Effector memory CD8-positive, alpha-beta T cell (primary cell): ENCODE results near the gene SLC26A9.

Experiments
- ATAC-seq: fragments of 150-1000 bp; cut with Tn5 transposase; replicated peaks from 2 replicates; pipeline ENCODE4 v1.10.0; 2021; ENCODE audit warnings: mild to moderate bottlenecking, moderate library complexity
- DNase-seq, 3 experiments: peaks; one replicate each; pipeline ENCODE4 v3.0.0; 2021
- H3K27ac Mint-ChIP-seq, 2 donors: one replicate each; pipeline ENCODE4 v1.8.0; 2022; ENCODE audit warnings: mild to moderate bottlenecking in 2 of 2, mixed read lengths in 2 of 2, moderate library complexity in 2 of 2
- H3K27me3 Mint-ChIP-seq, 2 donors: one replicate each; pipeline ENCODE4 v1.8.0; 2022; ENCODE audit warnings: mixed read lengths in 2 of 2
- H3K36me3 Mint-ChIP-seq: one replicate; pipeline ENCODE4 v1.8.0; 2022; ENCODE audit warnings: mild to moderate bottlenecking, moderate library complexity, mixed read lengths; ENCODE audit not compliant: insufficient read depth
- H3K4me1 Mint-ChIP-seq, 2 donors: one replicate each; pipeline ENCODE4 v1.8.0; 2022; ENCODE audit warnings: low read depth in 2 of 2, mixed read lengths in 2 of 2
- H3K4me3 Mint-ChIP-seq, 2 donors: one replicate each; pipeline ENCODE4 v1.8.0; 2022; ENCODE audit warnings: mild to moderate bottlenecking in 2 of 2, mixed read lengths in 2 of 2, moderate library complexity in 2 of 2
- H3K9me3 Mint-ChIP-seq, 2 donors: one replicate each; pipeline ENCODE4 v1.8.0; 2022; ENCODE audit warnings: mixed read lengths in 2 of 2

SLC26A9 gene

GRCh38 chr1:205979301-205979700 is 36.0 kb upstream of the SLC26A9 start:
- ATAC-seq = no peak
- H3K27ac Mint-ChIP-seq = peak overlapping the region in 1 of 2 donors; percentile 37
- H3K27me3 Mint-ChIP-seq = no peaks in the 10 kb centered on the region
- no peak for DNase-seq
- no peak overlapping the region for H3K4me3 Mint-ChIP-seq
- no peaks in the 10 kb centered on the region for H3K9me3 Mint-ChIP-seq
- peaks cover 6% of the 10 kb centered on the region for H3K36me3 Mint-ChIP-seq
- H3K4me1 Mint-ChIP-seq = no peaks in the 10 kb centered on the region

GRCh38 chr1:205978676-205979075 is 35.4 kb upstream of the SLC26A9 start:
- DNase-seq (no peak), ATAC-seq (no peak)
- H3K9me3 Mint-ChIP-seq = no peaks in the 10 kb centered on the region
- no peak overlapping the region for H3K4me3 Mint-ChIP-seq
- no peaks in the 10 kb centered on the region for H3K4me1 Mint-ChIP-seq
- peaks cover 6% of the 10 kb centered on the region for H3K36me3 Mint-ChIP-seq
- H3K27me3 Mint-ChIP-seq = no peaks in the 10 kb centered on the region
- H3K27ac Mint-ChIP-seq = no peak overlapping the region

- no peaks in the 10 kb centered on the region for H3K9me3 Mint-ChIP-seq
- H3K27me3 Mint-ChIP-seq = no peaks in the 10 kb centered on the region
- H3K27ac Mint-ChIP-seq = no peak overlapping the region
- peaks cover 6% of the 10 kb centered on the region for H3K36me3 Mint-ChIP-seq
- DNase-seq (peak; percentile 67 to 72 (median 68)), ATAC-seq (peak; percentile 83)
- H3K4me3 Mint-ChIP-seq = no peak overlapping the region
- H3K4me1 Mint-ChIP-seq = no peaks in the 10 kb centered on the region
Measured at GRCh38 chr1:205977402-205978014, 34.3 kb upstream of the SLC26A9 start.

- Mint-ChIP-seq H3K36me3 (peaks cover 6% of the 10 kb centered on the region), H3K4me1 (no peaks in the 10 kb centered on the region), H3K27me3 (no peaks in the 10 kb centered on the region), H3K9me3 (no peaks in the 10 kb centered on the region), H3K27ac (no peak overlapping the region), H3K4me3 (no peak overlapping the region)
- no peak for DNase-seq
- ATAC-seq = no peak
Measured at GRCh38 chr1:205976708-205977401, 33.6 kb upstream of the SLC26A9 start.

GRCh38 chr1:205976036-205976435 is 32.8 kb upstream of the SLC26A9 start:
- DNase-seq = no peak
- no peaks in the 10 kb centered on the region for H3K9me3 Mint-ChIP-seq
- peaks cover 6% of the 10 kb centered on the region for H3K36me3 Mint-ChIP-seq
- no peak for ATAC-seq
- no peak overlapping the region for H3K27ac Mint-ChIP-seq
- H3K4me3 Mint-ChIP-seq = no peak overlapping the region
- no peaks in the 10 kb centered on the region for H3K27me3 Mint-ChIP-seq
- H3K4me1 Mint-ChIP-seq = no peaks in the 10 kb centered on the region

- H3K9me3 Mint-ChIP-seq = no peaks in the 10 kb centered on the region
- peaks cover 6% of the 10 kb centered on the region for H3K36me3 Mint-ChIP-seq
- DNase-seq = no peak
- ATAC-seq = no peak
- H3K27ac Mint-ChIP-seq = no peak overlapping the region
- no peak overlapping the region for H3K4me3 Mint-ChIP-seq
- H3K27me3 Mint-ChIP-seq = no peaks in the 10 kb centered on the region
- no peaks in the 10 kb centered on the region for H3K4me1 Mint-ChIP-seq
Measured at GRCh38 chr1:205975387-205975998, 32.2 kb upstream of the SLC26A9 start.

GRCh38 chr1:205974712-205975111 is 31.5 kb upstream of the SLC26A9 start:
- Mint-ChIP-seq H3K4me3 (no peak overlapping the region), H3K27me3 (no peaks in the 10 kb centered on the region), H3K9me3 (no peaks in the 10 kb centered on the region), H3K4me1 (no peaks in the 10 kb centered on the region), H3K36me3 (peaks cover 6% of the 10 kb centered on the region), H3K27ac (no peak overlapping the region)
- ATAC-seq = no peak
- DNase-seq = no peak

- no peaks in the 10 kb centered on the region for H3K27me3 Mint-ChIP-seq
- DNase-seq (no peak), ATAC-seq (no peak)
- H3K27ac Mint-ChIP-seq = no peak overlapping the region
- H3K4me1 Mint-ChIP-seq = no peaks in the 10 kb centered on the region
- no peak overlapping the region for H3K4me3 Mint-ChIP-seq
- H3K9me3 Mint-ChIP-seq = no peaks in the 10 kb centered on the region
- H3K36me3 Mint-ChIP-seq = peaks cover 3% of the 10 kb centered on the region
Measured at GRCh38 chr1:205973377-205974232, 30.3 kb upstream of the SLC26A9 start.

- no peak overlapping the region for H3K4me3 Mint-ChIP-seq
- H3K27ac Mint-ChIP-seq = no peak overlapping the region
- H3K27me3 Mint-ChIP-seq = no peaks in the 10 kb centered on the region
- DNase-seq (no peak), ATAC-seq (no peak)
- H3K9me3 Mint-ChIP-seq = no peaks in the 10 kb centered on the region
- H3K36me3 Mint-ChIP-seq = peaks cover 3% of the 10 kb centered on the region
- no peaks in the 10 kb centered on the region for H3K4me1 Mint-ChIP-seq
Measured at GRCh38 chr1:205972491-205973168, 29.4 kb upstream of the SLC26A9 start.

- no peaks in the 10 kb centered on the region for H3K9me3 Mint-ChIP-seq
- ATAC-seq = no peak
- no peaks in the 10 kb centered on the region for H3K27me3 Mint-ChIP-seq
- peaks cover 3% of the 10 kb centered on the region for H3K36me3 Mint-ChIP-seq
- no peak overlapping the region for H3K27ac Mint-ChIP-seq
- no peak overlapping the region for H3K4me3 Mint-ChIP-seq
- no peak for DNase-seq
- no peaks in the 10 kb centered on the region for H3K4me1 Mint-ChIP-seq
Measured at GRCh38 chr1:205972081-205972480, 28.8 kb upstream of the SLC26A9 start.

GRCh38 chr1:205971082-205971481 is 27.8 kb upstream of the SLC26A9 start:
- no peak overlapping the region for H3K27ac Mint-ChIP-seq
- no peaks in the 10 kb centered on the region for H3K27me3 Mint-ChIP-seq
- no peak for ATAC-seq
- H3K36me3 Mint-ChIP-seq = peaks cover 3% of the 10 kb centered on the region
- DNase-seq = no peak
- H3K4me3 Mint-ChIP-seq = no peak overlapping the region
- H3K9me3 Mint-ChIP-seq = no peaks in the 10 kb centered on the region
- H3K4me1 Mint-ChIP-seq = no peaks in the 10 kb centered on the region

GRCh38 chr1:205970486-205970885 is 27.2 kb upstream of the SLC26A9 start:
- no peak for ATAC-seq
- Mint-ChIP-seq H3K27me3 (peaks cover 0 to 5% of the 10 kb centered on the region in 2 donors), H3K4me1 (no peaks in the 10 kb centered on the region), H3K36me3 (peaks cover 3% of the 10 kb centered on the region), H3K4me3 (no peak overlapping the region), H3K9me3 (no peaks in the 10 kb centered on the region), H3K27ac (no peak overlapping the region)
- DNase-seq = no peak

GRCh38 chr1:205969229-205969628 is 26.0 kb upstream of the SLC26A9 start:
- no peaks in the 10 kb centered on the region for H3K9me3 Mint-ChIP-seq
- peaks cover under 1 to 17% of the 10 kb centered on the region in 2 donors for H3K27me3 Mint-ChIP-seq
- no peak overlapping the region for H3K27ac Mint-ChIP-seq
- no peaks in the 10 kb centered on the region for H3K36me3 Mint-ChIP-seq
- H3K4me1 Mint-ChIP-seq = no peaks in the 10 kb centered on the region
- ATAC-seq (no peak), DNase-seq (no peak)
- no peak overlapping the region for H3K4me3 Mint-ChIP-seq
